Panc1 (cell line): ENCODE results near the gene AP1S2. TPM values are rescaled to one million over a fixed set of nuclear protein-coding genes. Genes with fewer than 3 reads are reported as not detected.

Experiments
- ATAC-seq: fragments of 200-7000 bp; cut with Tn5 transposase; 2 replicates; pipeline ENCODE4 v1.9.1; 2020; ENCODE audit warnings: mild to moderate bottlenecking, moderate library complexity
- BruUV-seq: library from RNA; stranded (reverse); fragments of 400-500 nt; replicated peaks from 2 replicates; lab custom pipeline; 2021; lab: Mats Ljungman, UMichigan
- CTCF ChIA-PET: fragments of 300-600 bp; sonication (Branson Sonifier 250); formaldehyde crosslinking; loops from one replicate; lab custom pipeline; 2022; ENCODE audit warnings: antibody characterized with exemption; lab: Charles Lee
- POLR2A ChIA-PET: fragments of 300-600 bp; sonication (Branson Sonifier 250); formaldehyde crosslinking; loops from one replicate; lab custom pipeline; 2022; ENCODE audit warnings: antibody characterized with exemption; lab: Charles Lee
- DNase-seq: peaks from one replicate; pipeline ENCODE4 v3.0.0-alpha.2; 2010; ENCODE audit warnings: low read depth, low spot score
- H3K27ac ChIP-seq: 2 replicates; pipeline ENCODE4 v1.5.1; 2011; ENCODE audit warnings: mild to moderate bottlenecking, low read length, inconsistent platforms
- H3K27me3 ChIP-seq: fragments of 200-500 bp; sonication (Bioruptor generic); 2 replicates; pipeline ENCODE4 v1.6.0; 2014; ENCODE audit warnings: low read length, inconsistent platforms; ENCODE audit not compliant: control insufficient read depth, insufficient read depth
- H3K36me3 ChIP-seq: fragments of 200-500 bp; sonication (Bioruptor generic); 2 replicates; pipeline ENCODE4 v1.5.1; 2014; ENCODE audit warnings: inconsistent platforms, mild to moderate bottlenecking, low read length, moderate library complexity; ENCODE audit not compliant: control insufficient read depth, insufficient read depth
- H3K4me1 ChIP-seq: 2 replicates; pipeline ENCODE4 v1.5.1; 2011; ENCODE audit warnings: inconsistent platforms, mild to moderate bottlenecking, low read length, moderate library complexity; ENCODE audit not compliant: control insufficient read depth, insufficient read depth
- H3K4me3 ChIP-seq, 2 experiments: 2 replicates each; pipeline ENCODE4 v1.5.1; 2011 to 2012; ENCODE audit warnings: low read depth in 2 of 2, low read length in 2 of 2, mild to moderate bottlenecking in 2 of 2, inconsistent platforms in 1 of 2, moderate library complexity in 1 of 2
- H3K9me3 ChIP-seq: fragments of 200-500 bp; sonication (Bioruptor generic); 2 replicates; pipeline ENCODE4 v1.5.1; 2014; ENCODE audit warnings: low read depth, mild to moderate bottlenecking, inconsistent platforms, low read length, moderate library complexity; ENCODE audit not compliant: control insufficient read depth, insufficient read depth
- POLR2AphosphoS5 ChIP-seq: IDR thresholded peaks from 2 replicates; pipeline ENCODE4 v1.6.1; 2012; ENCODE audit warnings: mild to moderate bottlenecking, low read depth, low read length, moderate library complexity
- REST ChIP-seq, 2 experiments: IDR thresholded peaks; 2 replicates each; pipeline ENCODE4 v1.6.1; 2011 to 2012; ENCODE audit warnings: low read depth in 2 of 2, control low read depth in 1 of 2, low read length in 1 of 2, mild to moderate bottlenecking in 1 of 2, moderate library complexity in 1 of 2; ENCODE audit not compliant: insufficient read depth in 1 of 2
- SIN3A ChIP-seq: IDR thresholded peaks from 2 replicates; pipeline ENCODE4 v1.6.1; 2012; ENCODE audit warnings: low read depth, mild to moderate bottlenecking, low read length, moderate library complexity, borderline replicate concordance; ENCODE audit not compliant: insufficient read depth
- TCF7L2 ChIP-seq: IDR thresholded peaks from 2 replicates; pipeline ENCODE4 v1.6.1; 2011; ENCODE audit warnings: mild to moderate bottlenecking, low read depth, low read length, inconsistent platforms
- in situ Hi-C: cut with HindIII; loops from 2 replicates; pipeline ENCODE4 v1.10.0; 2016; ENCODE audit warnings: low sequenced_read_pairs, low pct_unique_long_range_greater_than_20kb
- intact Hi-C: fragments of 100-400 bp; cut with micrococcal nuclease; formaldehyde crosslinking; loops from one replicate; pipeline ENCODE4 v1.10.0; 2022; ENCODE audit not compliant: unreplicated experiment
- total RNA-seq: library from RNA; stranded (reverse); gene quantifications from one replicate; pipeline ENCODE4 v1.2.1, GENCODE V29; 2021; ENCODE audit not compliant: unreplicated experiment
- TF ChIP-seq, protein P1 (sequence below): fragments of 450-650 bp; IDR thresholded peaks from 2 replicates; pipeline ENCODE4 v1.5.1; 2017; ENCODE audit warnings: mild to moderate bottlenecking

AP1S2 gene
- total RNA-seq, 1 experiment from 2014 or later = 14.7 TPM

DNA sequence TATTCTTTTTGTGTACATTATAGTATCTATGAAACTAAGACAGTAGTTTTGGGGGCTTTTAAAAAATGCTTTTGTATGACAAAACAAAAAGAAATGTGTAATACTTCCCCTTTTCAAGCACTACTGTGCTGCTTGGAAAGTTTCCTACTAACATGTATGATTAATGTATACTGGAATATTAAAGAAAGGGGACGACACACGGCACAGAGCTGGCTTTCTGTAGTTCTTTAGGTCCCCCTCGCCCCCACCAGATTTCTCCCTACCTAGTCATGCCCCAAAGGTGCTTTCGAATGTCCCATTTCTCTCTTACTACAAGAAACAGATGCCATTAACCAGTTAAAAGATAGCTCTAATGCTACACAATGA lies 1.6 kb upstream of the AP1S2 start:
- in situ Hi-C loops = no loop called here
- H3K9me3 ChIP-seq = no peaks in the 10 kb centered on the region
- ChIA-PET POLR2A (no interaction called here), CTCF (no interaction called here)
- H3K27ac ChIP-seq = no peak overlapping the region
- H3K4me3 ChIP-seq = no peak overlapping the region
- no peaks in the 10 kb centered on the region for H3K36me3 ChIP-seq
- intact Hi-C loops = no loop called here
- TF ChIP-seq POLR2AphosphoS5 = no peak
- TF ChIP-seq SIN3A = no peak
- TF ChIP-seq TCF7L2 = no peak
- TF ChIP-seq, protein P1, sequence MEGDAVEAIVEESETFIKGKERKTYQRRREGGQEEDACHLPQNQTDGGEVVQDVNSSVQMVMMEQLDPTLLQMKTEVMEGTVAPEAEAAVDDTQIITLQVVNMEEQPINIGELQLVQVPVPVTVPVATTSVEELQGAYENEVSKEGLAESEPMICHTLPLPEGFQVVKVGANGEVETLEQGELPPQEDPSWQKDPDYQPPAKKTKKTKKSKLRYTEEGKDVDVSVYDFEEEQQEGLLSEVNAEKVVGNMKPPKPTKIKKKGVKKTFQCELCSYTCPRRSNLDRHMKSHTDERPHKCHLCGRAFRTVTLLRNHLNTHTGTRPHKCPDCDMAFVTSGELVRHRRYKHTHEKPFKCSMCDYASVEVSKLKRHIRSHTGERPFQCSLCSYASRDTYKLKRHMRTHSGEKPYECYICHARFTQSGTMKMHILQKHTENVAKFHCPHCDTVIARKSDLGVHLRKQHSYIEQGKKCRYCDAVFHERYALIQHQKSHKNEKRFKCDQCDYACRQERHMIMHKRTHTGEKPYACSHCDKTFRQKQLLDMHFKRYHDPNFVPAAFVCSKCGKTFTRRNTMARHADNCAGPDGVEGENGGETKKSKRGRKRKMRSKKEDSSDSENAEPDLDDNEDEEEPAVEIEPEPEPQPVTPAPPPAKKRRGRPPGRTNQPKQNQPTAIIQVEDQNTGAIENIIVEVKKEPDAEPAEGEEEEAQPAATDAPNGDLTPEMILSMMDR = no peak
- no peak for TF ChIP-seq REST (IDR thresholded peaks at IDR 0.05; ENCODE audit: insufficient read depth in 1 of 2, low read depth in 2 of 2, low read length in 1 of 2)
- BruUV-seq = no TSS peak
- no peak for DNase-seq
- H3K4me1 ChIP-seq = no peaks in the 10 kb centered on the region
- ATAC-seq = no peak
- H3K27me3 ChIP-seq = no peaks in the 10 kb centered on the region

GRCh38 chrX:15855568-15856221 lies 1.1 kb upstream of the AP1S2 start:
- intact Hi-C loops = no loop called here
- BruUV-seq = no TSS peak
- peak overlapping the region; percentile 12; the same call in 1 of the 2 replicates for H3K27ac ChIP-seq
- peak overlapping the region; percentile 56 to 64 for H3K4me3 ChIP-seq
- no peaks in the 10 kb centered on the region for H3K9me3 ChIP-seq
- ATAC-seq (no peak), DNase-seq (no peak)
- no peaks in the 10 kb centered on the region for H3K4me1 ChIP-seq
- no peaks in the 10 kb centered on the region for H3K27me3 ChIP-seq
- in situ Hi-C loops = no loop called here
- POLR2A ChIA-PET = no interaction called here
- CTCF ChIA-PET = no interaction called here
- no peak for TF ChIP-seq TCF7L2
- TF ChIP-seq POLR2AphosphoS5 = no peak
- TF ChIP-seq, protein P1 = no peak
- TF ChIP-seq REST (IDR thresholded peaks at IDR 0.05; ENCODE audit: insufficient read depth in 1 of 2, low read depth in 2 of 2, low read length in 1 of 2) = no peak
- no peak for TF ChIP-seq SIN3A
- no peaks in the 10 kb centered on the region for H3K36me3 ChIP-seq
